ENCODE measurements around the gene BCKDHB.

- TF ChIP-seq POLR2A (IDR thresholded peaks at IDR 0.05; ENCODE audit: low read length) (no peak), CTCF (IDR thresholded peaks at IDR 0.05) (no peak), CHD4 (IDR thresholded peaks at IDR 0.05; ENCODE audit: borderline replicate concordance) (no peak), USF2 (IDR thresholded peaks at IDR 0.05) (no peak), CEBPB (IDR thresholded peaks at IDR 0.05) (no peak), ESRRA (IDR thresholded peaks at IDR 0.05; ENCODE audit: borderline replicate concordance, low read length) (no peak), ELK1 (IDR thresholded peaks at IDR 0.05; ENCODE audit: low read depth, low read length) (no peak), FOSL2 (IDR thresholded peaks at IDR 0.05) (no peak), FOSL2 (CRISPR knock-in tag; IDR thresholded peaks at IDR 0.05) (no peak), JUN (IDR thresholded peaks at IDR 0.05) (no peak), EP300 (IDR thresholded peaks at IDR 0.05) (no peak), BCL3 (IDR thresholded peaks at IDR 0.05) (no peak)
These were observed 138.6 kb downstream of the BCKDHB start for GRCh38 chr6:80245043-80245442.

Measured in A549 (cell line).